Rectal smooth muscle tissue (tissue), 1 donor: ENCODE data around the gene GPR176.

ENCODE experiments used
- H3K27ac ChIP-seq: one replicate; pipeline ENCODE4 v1.7.0; 2013; ENCODE audit warnings: low read depth, low read length, inconsistent platforms
- H3K27me3 ChIP-seq: one replicate; pipeline ENCODE4 v1.7.0; 2013; ENCODE audit warnings: low read length; ENCODE audit not compliant: control insufficient read depth, insufficient read depth
- H3K36me3 ChIP-seq: one replicate; pipeline ENCODE4 v1.7.0; 2013; ENCODE audit warnings: low read length; ENCODE audit not compliant: control insufficient read depth, insufficient read depth
- H3K4me1 ChIP-seq: one replicate; pipeline ENCODE4 v1.7.0; 2013; ENCODE audit warnings: low read length; ENCODE audit not compliant: control insufficient read depth, insufficient read depth
- H3K4me3 ChIP-seq: one replicate; pipeline ENCODE4 v1.7.0; 2013; ENCODE audit warnings: low read length
- H3K9ac ChIP-seq: one replicate; pipeline ENCODE4 v1.7.0; 2013; ENCODE audit warnings: low read length

GPR176 gene, protein sequence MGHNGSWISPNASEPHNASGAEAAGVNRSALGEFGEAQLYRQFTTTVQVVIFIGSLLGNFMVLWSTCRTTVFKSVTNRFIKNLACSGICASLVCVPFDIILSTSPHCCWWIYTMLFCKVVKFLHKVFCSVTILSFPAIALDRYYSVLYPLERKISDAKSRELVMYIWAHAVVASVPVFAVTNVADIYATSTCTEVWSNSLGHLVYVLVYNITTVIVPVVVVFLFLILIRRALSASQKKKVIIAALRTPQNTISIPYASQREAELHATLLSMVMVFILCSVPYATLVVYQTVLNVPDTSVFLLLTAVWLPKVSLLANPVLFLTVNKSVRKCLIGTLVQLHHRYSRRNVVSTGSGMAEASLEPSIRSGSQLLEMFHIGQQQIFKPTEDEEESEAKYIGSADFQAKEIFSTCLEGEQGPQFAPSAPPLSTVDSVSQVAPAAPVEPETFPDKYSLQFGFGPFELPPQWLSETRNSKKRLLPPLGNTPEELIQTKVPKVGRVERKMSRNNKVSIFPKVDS

DNA sequence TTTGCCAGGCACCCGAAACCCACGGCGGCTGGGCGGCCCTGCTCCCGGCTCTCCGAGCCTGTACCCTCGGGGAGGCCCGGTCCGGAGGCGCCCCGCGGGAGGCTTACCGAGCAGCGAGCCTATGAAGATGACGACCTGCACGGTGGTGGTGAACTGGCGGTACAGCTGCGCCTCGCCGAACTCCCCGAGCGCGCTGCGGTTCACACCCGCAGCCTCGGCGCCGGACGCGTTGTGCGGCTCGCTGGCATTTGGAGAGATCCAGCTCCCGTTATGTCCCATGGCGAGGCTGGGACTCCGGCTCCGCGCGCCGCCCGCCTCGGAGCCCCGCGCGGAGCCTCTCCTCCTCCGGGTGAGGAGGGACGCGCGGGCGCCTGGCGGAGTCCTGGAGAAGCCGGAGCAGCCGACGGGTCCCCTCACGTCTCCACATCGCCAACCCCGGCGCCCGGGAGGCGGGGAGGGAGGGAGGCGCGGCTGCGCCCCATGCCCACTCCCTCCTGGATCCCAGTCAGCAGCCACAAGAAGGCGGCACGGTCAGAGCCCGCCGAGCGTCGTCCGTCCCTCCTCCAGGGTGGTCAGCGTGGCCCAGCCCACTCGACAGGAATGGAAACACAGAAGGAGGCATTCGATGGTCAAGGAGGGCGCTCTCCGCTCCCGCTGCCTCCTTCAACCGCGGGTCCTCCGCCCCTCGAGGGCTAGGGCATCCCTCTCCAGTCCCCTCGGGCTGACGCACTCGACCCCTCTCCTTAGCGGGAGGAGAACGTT, at the start of gene GPR176:
GPR176 (minus strand) TSS at position 519 of the 762 bp plus-strand sequence; CDS start at position 279, 240 bp downstream.
- Histone ChIP-seq H3K4me3 (peak within 1 kb of the TSS; percentile 81), H3K9ac (peak within 1 kb of the TSS; percentile 51), H3K4me1 (no peaks in the 10 kb centered on the region), H3K36me3 (no peaks in the 10 kb centered on the region), H3K27me3 (peaks cover 5% of the 10 kb centered on the region), H3K27ac (peak within 1 kb of the TSS; percentile 75)

- H3K36me3 ChIP-seq, result peaks cover 13% of the 10 kb centered on the region
- H3K9ac ChIP-seq, result no peak overlapping the region
- H3K4me3 ChIP-seq, result no peak overlapping the region
- H3K27ac ChIP-seq, result no peak overlapping the region
- H3K27me3 ChIP-seq, result no peaks in the 10 kb centered on the region
- peaks cover 4% of the 10 kb centered on the region for H3K4me1 ChIP-seq
Measured at GRCh38 chr15:39969002-39969394, 48.9 kb upstream of the GPR176 start.

- Histone ChIP-seq H3K36me3 (peaks cover 13% of the 10 kb centered on the region), H3K9ac (no peak overlapping the region), H3K4me3 (no peak overlapping the region), H3K27me3 (no peaks in the 10 kb centered on the region), H3K4me1 (peaks cover 4% of the 10 kb centered on the region), H3K27ac (no peak overlapping the region)
Measured at GRCh38 chr15:39968273-39969001, 48.4 kb upstream of the GPR176 start.

GRCh38 chr15:39966521-39966920, 46.5 kb upstream of the GPR176 start:
- no peak overlapping the region for H3K4me3 ChIP-seq
- H3K9ac ChIP-seq, result no peak overlapping the region
- H3K36me3 ChIP-seq, result peaks cover 16% of the 10 kb centered on the region
- no peak overlapping the region for H3K27ac ChIP-seq
- no peaks in the 10 kb centered on the region for H3K27me3 ChIP-seq
- H3K4me1 ChIP-seq, result peaks cover 4% of the 10 kb centered on the region

- H3K36me3 ChIP-seq, result peaks cover 16% of the 10 kb centered on the region
- H3K27me3 ChIP-seq, result no peaks in the 10 kb centered on the region
- no peak overlapping the region for H3K9ac ChIP-seq
- no peak overlapping the region for H3K4me3 ChIP-seq
- H3K4me1 ChIP-seq, result no peaks in the 10 kb centered on the region
- no peak overlapping the region for H3K27ac ChIP-seq
Measured at GRCh38 chr15:39963786-39964185, 43.7 kb upstream of the GPR176 start.

DNA sequence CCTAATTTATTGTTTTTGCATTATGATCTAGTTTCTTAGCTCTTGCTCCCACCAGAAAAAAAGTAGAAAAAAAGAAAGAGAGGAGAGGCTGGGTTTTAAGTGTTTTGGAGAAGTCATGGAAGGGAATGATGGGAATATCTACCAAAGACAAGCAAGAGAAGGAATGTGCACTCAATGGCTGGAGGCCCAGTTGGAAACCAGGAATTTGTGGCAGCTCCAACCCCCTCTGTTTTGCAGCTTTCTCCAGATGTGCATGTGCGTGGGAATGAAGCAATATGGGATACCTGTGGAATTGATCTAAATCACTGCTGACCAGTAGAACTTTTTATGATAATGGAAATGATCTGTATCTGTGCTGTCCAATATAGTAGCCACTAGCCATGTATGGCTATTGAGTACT, 41.0 kb upstream of the GPR176 start:
- Histone ChIP-seq H3K36me3 (peaks cover 21% of the 10 kb centered on the region), H3K4me1 (no peaks in the 10 kb centered on the region), H3K27me3 (no peaks in the 10 kb centered on the region), H3K27ac (no peak overlapping the region), H3K4me3 (no peak overlapping the region), H3K9ac (no peak overlapping the region)

DNA sequence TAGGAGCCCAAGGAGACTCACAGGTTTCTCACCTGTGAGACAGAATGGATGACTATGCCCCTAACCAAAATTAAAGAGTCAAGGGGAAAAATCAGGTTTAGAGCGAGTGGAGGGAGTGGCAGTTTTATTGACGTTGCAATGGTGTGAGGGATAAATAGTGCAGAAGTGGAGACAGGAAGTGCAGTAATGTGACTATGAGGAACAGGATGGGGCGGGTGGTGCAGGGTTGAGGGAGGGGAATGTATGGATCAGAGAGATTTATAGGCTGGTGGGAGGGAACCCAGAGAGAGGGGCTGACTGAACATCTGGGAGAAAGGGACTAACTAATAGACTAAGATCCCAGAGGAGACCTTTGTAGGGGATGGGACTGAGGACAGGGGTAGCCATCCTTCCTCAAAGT, 40.3 kb upstream of the GPR176 start:
- Histone ChIP-seq H3K27ac (no peak overlapping the region), H3K4me1 (no peaks in the 10 kb centered on the region), H3K27me3 (no peaks in the 10 kb centered on the region), H3K36me3 (peaks cover 18% of the 10 kb centered on the region), H3K9ac (no peak overlapping the region), H3K4me3 (no peak overlapping the region)

- Histone ChIP-seq H3K9ac (no peak overlapping the region), H3K27ac (no peak overlapping the region), H3K4me1 (no peaks in the 10 kb centered on the region), H3K27me3 (no peaks in the 10 kb centered on the region), H3K36me3 (peaks cover 19% of the 10 kb centered on the region), H3K4me3 (no peak overlapping the region)
Measured at GRCh38 chr15:39959411-39959810, 39.3 kb upstream of the GPR176 start.

DNA sequence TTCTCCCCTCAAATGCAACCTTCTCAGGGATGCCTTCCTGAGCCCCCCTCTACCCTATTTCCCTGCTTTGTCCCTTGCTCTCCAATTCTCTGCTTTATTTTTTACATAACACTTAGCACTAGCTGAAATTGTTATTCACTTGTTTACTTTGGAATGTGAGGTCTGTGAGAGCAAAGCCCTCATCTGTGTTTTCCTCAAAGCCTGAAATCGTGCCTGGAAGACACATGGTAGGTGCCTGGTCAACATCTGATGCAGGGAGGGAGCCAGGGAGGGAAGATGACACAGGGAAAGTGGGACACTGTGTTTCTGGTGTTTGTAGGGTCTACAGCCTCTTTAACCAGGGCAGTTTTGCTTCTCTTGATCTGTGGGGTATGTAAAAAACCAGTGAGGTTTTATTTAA, 37.4 kb upstream of the GPR176 start:
- no peaks in the 10 kb centered on the region for H3K27me3 ChIP-seq
- no peak overlapping the region for H3K9ac ChIP-seq
- no peak overlapping the region for H3K4me3 ChIP-seq
- no peak overlapping the region for H3K27ac ChIP-seq
- peaks cover 31% of the 10 kb centered on the region for H3K36me3 ChIP-seq
- no peaks in the 10 kb centered on the region for H3K4me1 ChIP-seq

GRCh38 chr15:39953521-39953920, 33.5 kb upstream of the GPR176 start:
- Histone ChIP-seq H3K4me1 (no peaks in the 10 kb centered on the region), H3K9ac (no peak overlapping the region), H3K36me3 (peaks cover 31% of the 10 kb centered on the region), H3K27ac (no peak overlapping the region), H3K4me3 (no peak overlapping the region), H3K27me3 (no peaks in the 10 kb centered on the region)

DNA sequence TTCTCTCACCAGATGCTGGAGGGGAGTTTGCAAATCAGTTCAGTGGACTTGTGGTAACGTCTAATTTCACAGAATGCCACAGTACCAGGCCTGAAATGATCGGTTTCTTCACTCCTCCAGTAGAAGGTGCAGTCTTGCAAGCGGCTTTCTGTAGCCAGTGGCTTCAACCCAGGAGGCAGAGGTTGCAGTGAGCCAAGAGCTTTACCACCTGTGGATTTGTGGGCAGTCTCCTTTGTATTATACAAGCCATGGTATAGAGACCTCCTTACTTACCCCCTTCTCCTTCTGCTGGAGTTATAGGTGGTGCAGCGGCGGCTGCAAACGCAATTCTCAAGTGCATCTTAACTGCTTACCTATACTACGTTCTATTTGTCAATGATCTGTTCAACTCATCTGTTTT, 31.5 kb upstream of the GPR176 start:
- Histone ChIP-seq H3K27ac (no peak overlapping the region), H3K27me3 (no peaks in the 10 kb centered on the region), H3K4me3 (no peak overlapping the region), H3K36me3 (peaks cover 25% of the 10 kb centered on the region), H3K9ac (no peak overlapping the region), H3K4me1 (no peaks in the 10 kb centered on the region)

- peaks cover 15% of the 10 kb centered on the region for H3K36me3 ChIP-seq
- H3K27me3 ChIP-seq, result no peaks in the 10 kb centered on the region
- no peak overlapping the region for H3K9ac ChIP-seq
- H3K4me1 ChIP-seq, result no peaks in the 10 kb centered on the region
- no peak overlapping the region for H3K4me3 ChIP-seq
- no peak overlapping the region for H3K27ac ChIP-seq
Measured at GRCh38 chr15:39948817-39949216, 28.8 kb upstream of the GPR176 start.
